NCI-H2107 (cell line): ENCODE measurements around the gene BAZ1A.

Source experiments
- DNase-seq: peaks from one replicate; lab custom pipeline; 2025; lab: John Stamatoyannopoulos, UW

Gene BAZ1A, protein sequence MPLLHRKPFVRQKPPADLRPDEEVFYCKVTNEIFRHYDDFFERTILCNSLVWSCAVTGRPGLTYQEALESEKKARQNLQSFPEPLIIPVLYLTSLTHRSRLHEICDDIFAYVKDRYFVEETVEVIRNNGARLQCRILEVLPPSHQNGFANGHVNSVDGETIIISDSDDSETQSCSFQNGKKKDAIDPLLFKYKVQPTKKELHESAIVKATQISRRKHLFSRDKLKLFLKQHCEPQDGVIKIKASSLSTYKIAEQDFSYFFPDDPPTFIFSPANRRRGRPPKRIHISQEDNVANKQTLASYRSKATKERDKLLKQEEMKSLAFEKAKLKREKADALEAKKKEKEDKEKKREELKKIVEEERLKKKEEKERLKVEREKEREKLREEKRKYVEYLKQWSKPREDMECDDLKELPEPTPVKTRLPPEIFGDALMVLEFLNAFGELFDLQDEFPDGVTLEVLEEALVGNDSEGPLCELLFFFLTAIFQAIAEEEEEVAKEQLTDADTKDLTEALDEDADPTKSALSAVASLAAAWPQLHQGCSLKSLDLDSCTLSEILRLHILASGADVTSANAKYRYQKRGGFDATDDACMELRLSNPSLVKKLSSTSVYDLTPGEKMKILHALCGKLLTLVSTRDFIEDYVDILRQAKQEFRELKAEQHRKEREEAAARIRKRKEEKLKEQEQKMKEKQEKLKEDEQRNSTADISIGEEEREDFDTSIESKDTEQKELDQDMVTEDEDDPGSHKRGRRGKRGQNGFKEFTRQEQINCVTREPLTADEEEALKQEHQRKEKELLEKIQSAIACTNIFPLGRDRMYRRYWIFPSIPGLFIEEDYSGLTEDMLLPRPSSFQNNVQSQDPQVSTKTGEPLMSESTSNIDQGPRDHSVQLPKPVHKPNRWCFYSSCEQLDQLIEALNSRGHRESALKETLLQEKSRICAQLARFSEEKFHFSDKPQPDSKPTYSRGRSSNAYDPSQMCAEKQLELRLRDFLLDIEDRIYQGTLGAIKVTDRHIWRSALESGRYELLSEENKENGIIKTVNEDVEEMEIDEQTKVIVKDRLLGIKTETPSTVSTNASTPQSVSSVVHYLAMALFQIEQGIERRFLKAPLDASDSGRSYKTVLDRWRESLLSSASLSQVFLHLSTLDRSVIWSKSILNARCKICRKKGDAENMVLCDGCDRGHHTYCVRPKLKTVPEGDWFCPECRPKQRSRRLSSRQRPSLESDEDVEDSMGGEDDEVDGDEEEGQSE (N-terminal part only)

DNA sequence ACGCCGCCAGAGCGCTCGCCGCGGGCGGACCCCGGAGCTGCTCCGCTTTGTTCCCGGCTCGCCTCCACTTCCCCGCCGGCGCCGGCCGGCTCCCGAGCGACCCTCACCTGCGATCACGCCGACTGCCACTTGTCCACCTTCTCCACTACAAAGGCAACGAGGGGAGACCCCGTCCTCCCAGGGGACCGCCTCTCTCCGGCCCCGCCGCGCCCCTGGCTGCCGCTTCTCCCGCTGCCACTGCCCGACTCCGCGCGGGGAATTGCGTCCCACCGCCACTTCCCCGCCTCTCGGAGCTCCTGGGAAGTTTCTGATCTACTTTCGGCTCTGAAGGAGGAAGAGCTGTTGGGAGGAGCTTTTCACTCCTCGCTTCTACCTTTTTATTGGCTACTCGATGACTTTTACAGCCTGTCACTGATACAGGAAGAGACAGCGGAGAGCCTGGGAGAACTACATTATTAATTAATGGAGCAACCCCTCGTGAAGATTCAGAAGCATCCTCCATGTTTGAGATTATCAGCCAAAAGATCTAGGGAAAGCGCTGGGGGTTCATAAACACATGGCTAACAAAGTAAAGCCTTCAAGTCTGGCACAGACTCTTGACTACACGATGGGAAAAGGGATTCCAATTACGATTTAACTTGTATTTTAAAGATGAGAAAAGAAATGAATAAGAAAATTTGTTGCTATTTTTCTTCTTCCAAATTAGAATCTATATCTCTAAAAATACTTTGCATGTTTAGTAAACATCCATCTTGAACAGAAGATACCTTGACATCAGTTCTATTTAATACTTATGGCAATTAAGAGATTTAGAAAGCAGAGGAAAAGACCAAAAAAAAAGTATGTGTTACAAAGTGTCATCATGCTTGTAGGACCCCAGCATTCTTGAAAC, at the start of gene BAZ1A:
TSS of gene BAZ1A (minus strand) at position 330 of the 892 bp plus-strand sequence. CDS start 756 bp downstream, outside the sequence.
- peak; percentile 53 for DNase-seq

DNA sequence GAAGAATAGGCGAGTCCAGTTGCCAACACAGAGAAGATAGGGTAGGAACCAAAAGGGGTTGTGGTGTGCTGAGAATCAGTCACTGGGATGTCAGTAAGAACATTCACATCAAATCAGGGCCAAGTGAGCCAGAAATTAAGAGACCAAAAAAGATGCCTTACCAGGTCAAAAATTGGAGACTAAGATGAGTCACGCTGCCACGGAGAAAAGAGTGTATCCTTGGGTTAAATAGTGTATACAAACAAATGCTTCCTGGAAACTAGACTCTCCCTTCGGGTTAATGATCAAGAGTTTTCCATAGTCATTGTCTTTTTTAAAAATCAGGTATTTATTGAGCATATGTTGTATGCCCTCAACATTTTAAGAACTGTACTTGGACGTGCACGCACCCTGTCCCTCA, 45.2 kb upstream of the BAZ1A start:
- DNase-seq, result no peak

DNA sequence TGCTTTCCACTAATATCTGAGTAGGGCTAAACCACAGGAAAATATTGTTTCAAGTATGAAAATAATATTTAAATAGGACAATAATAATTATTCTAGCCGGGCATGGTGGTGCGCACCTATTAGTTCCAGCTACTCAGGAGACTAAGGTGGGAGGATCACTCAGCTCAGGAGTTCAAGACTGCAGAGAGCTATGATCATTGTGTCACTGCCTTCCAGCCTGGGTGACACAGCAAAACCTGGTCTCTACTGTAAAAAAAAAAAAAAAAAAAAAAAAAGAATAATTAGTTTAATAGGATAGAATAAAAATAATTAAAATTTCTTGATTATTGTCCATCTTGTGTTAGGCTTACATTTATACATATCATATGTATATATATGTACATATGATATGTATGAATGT, 38.5 kb upstream of the BAZ1A start:
- no peak for DNase-seq

DNA sequence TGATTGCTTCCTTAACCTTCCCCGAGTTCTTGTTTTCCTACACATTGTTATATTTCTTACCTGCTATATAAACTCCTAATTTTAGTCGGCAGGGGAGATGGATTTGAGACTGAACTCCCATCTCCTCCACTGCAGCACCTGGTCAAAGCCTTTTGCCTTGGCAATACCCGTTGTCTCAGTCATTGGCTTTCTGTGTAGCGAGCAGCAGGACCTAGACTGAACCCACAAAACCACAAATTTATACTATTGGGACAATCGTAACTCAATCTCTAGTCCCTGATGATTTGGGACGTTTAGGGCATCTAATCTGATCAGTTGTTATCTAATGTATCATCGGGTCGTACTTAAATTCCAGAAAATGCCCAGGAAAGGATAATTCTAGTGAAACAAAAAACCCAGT, 37.8 kb upstream of the BAZ1A start:
- DNase-seq, result no peak

DNA sequence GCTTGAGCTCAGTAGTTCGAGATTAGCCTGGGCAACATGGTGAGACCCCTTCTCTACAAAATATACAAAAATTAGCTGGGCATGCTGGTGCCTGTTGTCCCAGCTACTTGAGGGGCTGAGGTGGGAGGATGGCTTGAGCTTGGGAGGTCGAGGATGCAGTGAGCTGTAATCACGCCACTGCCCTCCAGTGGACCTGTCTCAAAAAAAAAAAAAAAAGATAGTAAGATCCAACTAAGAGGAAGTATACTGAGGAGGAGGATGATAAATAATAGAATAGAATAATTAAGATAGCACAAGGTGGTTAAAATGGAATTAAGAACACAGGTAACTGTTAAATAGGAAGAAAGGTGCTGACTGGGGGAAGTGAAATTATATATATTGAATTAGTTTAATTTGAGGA, 37.0 kb upstream of the BAZ1A start:
- no peak for DNase-seq

DNA sequence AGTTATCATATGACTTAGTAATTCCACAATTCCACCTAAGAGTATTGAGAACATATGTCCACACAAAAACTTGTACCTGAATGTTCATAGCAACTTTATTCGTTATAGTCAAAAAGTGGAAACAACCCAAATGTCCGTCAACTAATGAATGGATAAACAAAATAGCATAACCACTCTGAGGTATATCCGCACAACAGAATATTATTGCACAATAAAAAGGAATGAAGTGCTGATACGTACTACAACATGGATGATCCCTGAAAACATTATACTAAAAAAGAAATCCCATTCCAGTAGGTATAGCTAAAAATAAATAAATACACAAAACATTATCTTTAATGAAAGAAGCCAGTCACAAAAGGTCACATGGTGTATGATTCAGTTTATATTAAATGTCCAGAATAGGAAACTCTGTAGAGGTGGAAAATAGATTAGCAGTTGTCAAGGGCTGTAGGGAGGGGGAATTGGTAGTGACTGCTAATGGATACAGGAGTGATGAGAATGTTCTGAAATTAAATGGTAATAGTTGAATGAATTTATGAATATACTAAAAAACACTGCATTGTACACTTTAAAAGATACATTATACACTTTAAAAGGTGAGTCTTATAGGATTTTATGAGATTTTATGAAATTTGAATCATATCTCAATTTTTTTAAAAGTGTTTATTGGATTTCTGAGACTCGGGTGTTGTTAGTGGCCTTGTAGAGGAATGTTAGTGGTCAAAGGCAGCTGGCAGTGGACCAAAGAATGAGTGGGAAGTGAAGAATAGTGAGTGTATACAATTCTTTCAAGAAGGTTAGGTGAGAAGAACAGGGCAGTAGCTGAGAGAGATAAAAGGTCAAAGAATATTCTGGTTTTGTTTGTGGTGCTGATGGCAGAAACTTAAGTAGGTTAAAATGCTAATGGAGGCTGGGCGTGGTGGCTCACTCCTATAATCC, 36.3 kb upstream of the BAZ1A start:
- no peak for DNase-seq

DNA sequence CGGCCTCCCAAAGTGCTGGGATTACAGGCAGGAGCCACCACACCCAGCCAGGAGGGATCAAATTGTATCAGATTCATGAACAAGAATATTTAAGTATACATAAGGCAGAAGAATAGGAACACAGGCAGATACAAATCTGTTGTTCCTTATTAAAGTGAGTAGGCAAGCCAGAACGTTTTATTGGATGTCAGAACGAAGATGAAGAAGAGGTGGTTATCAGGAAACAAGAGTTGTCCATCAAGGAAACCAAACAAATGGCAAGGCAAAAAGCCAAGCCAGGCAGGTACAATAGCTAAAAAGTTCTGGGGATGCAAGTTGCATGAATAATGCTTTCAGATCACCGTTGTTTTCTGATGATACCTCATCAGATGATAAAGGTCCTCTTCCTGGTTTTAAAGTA, 31.1 kb upstream of the BAZ1A start:
- DNase-seq, result no peak

DNA sequence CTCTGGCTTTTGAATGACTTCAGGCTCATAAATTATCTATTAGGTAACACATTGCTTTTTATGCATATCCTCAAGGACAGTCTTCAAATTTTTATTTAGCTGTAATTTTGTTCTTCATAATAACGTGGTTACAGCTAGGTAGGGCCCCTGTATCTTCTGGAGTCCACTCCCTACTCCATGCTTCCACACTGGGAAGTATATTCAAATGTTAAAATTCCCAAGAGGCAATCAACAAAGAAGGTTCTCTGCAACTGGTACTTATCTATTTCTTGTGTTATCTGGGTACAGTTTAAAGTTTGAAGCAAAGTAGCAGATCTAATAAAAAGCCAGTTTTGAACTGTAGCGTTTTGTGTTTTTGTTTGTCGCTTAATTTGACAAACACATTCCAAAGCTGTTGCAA, 20.1 kb upstream of the BAZ1A start:
- no peak for DNase-seq

DNA sequence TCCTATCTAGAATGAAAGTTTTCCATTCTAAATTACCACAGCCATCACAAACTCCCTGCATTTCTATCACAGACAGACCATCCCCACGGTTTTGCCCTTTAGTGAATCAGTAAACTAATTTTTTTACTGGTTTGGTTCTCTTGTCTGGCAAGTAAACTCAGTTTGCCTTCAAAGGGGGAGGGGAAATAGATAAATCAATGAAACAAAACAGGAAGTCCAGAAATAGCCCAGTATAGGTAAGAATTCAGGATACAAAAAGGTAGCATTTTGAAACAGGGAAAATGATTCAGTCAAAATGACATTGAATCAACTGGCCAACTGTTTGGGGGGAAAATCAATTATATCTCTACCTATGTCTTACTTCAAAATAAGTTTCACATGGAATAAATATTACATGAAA, 15.8 kb upstream of the BAZ1A start:
- DNase-seq, result no peak

DNA sequence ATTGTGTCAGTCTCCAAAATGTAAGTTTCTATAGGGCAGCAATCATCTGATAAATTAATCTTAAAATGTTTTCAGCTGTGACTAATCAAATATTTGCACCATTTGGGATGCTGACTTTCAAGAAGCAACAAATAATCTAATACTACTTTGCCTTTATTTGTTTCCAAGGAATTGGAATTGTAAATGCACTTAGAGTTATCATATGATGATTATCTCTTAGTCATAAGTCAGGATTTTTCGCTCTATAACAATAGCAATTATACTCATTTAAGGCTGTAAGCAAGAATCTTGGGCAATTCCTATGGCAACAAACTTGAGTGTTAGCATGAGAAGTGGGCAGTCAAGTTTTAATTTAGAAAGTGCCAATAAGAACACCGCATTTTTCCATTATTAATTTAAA, 13.0 kb upstream of the BAZ1A start:
- no peak for DNase-seq

DNA sequence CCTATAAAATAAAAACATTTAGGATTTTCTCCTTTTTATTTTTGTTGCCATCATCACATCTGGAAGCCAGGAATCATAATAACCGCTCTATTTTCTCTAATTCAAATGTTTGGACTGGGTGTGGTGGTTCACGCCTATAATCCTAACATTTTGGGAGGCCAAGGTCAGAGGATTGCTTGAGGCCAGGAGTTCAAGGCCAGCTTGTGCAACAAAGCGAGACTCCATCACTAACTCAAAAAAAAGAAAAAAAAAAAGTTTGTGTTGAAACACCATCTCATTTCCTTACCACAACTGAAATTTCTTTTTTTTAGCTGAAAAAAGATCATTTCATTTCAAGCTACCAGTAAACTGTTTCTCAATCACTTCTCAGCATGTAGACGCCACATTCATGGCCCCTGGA, 8.8 kb upstream of the BAZ1A start:
- no peak for DNase-seq

DNA sequence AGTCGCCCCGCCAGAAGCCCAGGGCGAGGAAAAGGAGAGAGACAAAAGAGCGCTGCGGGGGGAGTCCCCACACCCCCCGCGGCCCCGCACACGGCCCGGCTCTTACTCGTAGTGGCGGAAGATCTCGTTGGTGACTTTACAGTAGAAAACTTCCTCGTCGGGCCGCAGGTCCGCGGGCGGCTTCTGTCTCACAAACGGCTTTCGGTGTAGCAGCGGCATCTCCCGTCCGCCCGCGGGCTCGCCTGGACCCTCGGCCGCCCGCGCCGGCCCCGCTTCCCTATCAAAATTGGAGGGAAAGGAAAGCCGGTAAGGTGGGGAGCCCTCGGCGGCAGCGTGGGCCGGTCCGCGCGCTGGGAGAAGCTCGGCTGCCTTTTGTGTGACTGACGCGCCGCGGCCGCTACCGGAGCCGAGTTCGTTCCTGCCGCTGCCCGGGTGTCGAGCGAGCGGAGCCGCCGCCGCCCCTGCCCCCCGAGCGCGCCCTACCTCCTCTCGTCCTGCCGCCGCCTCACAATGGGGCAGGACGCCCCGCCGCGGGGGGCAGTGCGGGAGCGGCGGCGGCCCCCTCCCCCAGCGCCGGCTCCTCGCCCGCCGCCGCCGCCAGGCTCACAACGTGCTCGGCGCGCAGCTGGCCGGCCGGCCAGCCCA, 652 bp downstream of the BAZ1A start:
- peak; percentile 65 for DNase-seq

DNA sequence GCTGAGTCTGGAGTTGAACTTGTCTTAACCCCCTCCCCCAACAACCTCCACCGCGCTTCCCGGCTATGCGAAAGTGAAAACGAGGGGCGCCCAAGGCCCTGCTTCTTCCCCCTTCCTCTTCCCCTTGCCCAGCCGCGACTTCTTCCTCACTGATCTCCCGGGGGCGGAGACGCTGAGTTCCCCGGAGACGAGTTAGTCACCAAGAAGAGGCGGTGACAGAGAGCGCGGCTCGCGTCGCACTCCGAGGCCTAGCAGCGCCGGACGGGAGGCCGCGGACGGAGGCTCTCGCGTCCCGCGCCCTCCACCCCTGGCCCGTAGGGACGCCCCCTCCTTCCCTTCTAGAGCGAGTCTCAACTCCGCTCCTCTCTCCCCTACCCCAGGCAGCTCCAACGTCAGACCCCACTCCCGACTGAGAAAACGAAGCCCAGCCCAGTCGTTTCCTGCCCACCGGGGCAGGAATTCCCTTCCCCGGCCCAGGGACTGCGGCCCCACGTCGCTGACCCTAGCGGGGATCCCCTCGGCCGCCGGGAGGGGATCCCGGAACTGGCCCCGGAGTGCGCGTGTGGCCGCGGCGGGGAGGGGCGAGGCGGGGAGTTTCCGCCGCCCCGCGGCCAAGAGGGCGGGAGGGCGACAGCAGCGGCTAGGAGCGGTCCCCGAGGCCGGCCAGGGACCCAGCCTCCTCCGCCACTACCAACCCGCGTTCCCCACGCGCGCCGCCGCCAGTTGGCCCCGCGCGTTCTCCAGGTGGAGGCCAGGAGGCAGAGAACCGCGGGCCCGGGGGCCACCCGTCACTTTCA, 1.4 kb downstream of the BAZ1A start:
- DNase-seq, result peak; percentile 89

DNA sequence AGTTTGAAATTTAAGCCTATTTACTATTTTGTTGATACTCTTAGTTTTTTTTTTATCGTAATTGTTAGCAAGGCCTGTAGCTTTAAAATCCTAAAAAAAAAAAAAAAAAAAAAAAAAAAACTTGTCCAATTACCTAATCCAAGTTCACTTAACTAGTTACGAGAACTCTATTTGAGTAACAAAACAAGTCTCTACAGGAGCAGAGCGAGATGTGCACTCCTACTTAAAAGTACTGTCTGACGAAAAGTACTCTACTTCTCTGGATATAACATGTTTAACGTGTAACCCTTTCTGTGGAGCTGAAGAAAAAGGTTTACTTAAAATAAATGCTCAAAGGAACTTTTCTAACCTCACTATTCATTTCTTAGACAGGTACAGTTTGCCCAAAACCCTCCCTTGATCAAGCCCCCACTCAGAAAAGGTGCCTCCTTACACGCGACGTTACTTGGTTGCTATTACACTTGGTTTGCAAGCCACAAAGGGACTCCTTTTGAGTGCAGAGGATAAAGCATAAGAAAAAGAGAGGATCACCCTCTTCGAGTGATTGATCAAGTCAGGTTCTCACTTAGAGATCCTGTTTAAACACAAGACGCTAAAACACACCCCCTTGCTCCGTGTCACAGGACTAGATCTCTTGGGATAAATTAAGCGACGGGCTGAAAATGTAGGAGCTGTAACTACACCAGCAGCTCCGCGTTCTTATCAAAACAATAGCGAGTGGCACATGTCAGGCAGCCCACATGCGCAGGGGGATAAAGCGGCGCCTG, 2.2 kb downstream of the BAZ1A start:
- peak; percentile 89 for DNase-seq

DNA sequence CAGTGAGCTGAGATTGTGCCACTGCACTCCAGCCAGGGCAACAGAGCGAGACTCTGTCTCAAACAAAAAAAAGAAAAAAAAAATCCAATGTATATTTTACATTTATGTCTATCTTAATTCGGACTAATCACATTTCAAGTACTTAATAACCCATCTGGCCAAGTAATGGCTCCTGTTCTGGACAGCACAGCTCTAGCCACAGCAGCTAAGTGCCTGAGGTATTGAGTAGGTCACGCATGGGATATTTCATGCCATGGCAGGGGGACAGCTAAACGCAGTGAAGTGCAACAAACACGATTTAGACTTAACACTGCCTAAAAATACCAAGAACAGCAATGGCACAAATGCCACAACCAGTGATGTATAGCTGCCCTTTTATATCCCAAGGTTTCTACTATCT, 8.0 kb downstream of the BAZ1A start:
- no peak for DNase-seq

DNA sequence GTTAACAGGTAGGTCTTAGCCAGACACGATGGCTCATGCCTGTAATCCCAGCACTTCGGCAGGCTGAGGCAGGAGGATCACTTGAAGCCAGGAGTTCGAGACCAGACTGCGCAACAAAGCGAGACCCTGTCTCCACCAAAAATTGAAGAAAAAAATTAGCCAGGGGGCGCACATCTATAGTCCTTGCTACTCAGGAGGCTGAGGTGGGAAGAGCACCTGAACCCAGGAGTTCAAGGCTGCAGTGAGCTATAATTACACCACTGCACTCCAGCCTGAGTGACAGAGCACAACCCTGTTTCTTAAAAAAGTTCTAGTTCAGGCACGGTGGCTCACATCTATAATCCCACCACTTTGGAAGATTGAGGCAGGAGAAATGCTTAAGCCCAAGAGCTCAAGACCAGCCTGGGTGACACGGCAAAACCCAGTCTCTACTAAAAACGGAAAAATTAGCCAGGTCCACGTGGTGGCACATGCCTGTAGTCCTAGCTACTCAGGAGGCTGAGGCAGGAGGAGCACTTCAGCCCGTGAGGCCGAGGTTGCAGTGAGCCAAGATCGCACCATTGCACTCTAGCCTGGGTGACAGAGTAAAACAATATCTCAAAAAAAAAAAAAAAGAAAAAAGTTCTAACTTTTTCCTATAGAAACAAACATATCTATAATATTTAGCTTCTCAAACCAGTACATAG, 9.1 kb downstream of the BAZ1A start:
- DNase-seq, result no peak

DNA sequence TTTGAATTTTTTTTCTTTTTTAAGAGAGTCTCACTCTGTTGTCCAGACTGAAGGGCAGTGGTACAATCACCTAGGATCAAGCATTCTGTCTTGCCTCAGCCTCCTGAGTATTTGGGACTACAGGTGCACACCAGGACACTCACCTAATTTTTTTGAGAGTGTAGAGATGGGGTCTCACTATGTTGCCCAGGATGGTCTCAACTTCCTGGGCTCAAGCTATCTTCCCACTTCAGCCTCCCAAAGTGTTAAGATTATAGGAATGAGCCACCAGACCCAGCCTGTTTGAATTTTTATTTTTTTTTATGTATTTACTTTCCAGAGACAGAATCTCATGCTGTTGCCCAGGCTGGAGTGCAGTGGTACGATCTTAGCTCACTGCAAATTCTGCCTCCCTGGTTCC, 11.3 kb downstream of the BAZ1A start:
- no peak for DNase-seq

DNA sequence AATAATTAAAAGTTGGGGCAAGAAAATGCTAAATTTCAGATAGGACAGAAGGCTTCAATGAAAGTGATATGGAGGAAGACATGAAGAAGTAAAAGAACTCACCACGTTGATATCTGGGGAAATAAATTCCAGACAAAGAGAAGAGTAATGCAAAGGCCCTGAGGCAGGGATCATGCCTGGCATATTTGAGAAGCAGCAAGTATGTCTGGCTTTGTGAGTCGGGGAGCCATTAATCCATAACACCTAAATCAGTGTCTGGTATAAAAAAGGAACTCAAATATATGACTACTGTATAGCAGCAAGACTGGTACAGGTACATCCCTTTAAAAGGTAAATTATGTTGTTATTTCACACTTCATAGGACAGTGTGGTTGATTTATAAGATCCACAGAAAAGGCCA, 16.4 kb downstream of the BAZ1A start:
- no peak for DNase-seq
